Pons (tissue), 1 donor: Measurements from ENCODE around the gene ANKRD11.
"Not testable (repeated sequence)": the region's sequence is repeated elsewhere in the genome, so short reads cannot be mapped to it uniquely, and the experiment has no call there.

Source experiments
- DNase-seq: peaks from one replicate; pipeline ENCODE4 v3.0.0-alpha.2; 2016; ENCODE audit warnings: low spot score

ANKRD11 gene

GRCh38 chr16:89314357-89314756, 176.0 kb downstream of the ANKRD11 start:
- DNase-seq = no peak

- no peak for DNase-seq
These were observed 176.8 kb downstream of the ANKRD11 start for GRCh38 chr16:89313583-89313982.

GRCh38 chr16:89312598-89313299, 177.6 kb downstream of the ANKRD11 start:
- no peak for DNase-seq

- DNase-seq = no peak
These were observed 178.2 kb downstream of the ANKRD11 start for GRCh38 chr16:89312194-89312593.

GRCh38 chr16:89311636-89312035, 178.7 kb downstream of the ANKRD11 start:
- no peak for DNase-seq

GRCh38 chr16:89309438-89310122, 180.8 kb downstream of the ANKRD11 start:
- DNase-seq = no peak

GRCh38 chr16:89308391-89309333, 181.7 kb downstream of the ANKRD11 start:
- no peak for DNase-seq

- no peak for DNase-seq
These were observed 182.9 kb downstream of the ANKRD11 start for GRCh38 chr16:89307421-89307805.

GRCh38 chr16:89306457-89307420, 183.6 kb downstream of the ANKRD11 start:
- DNase-seq = not testable (repeated sequence)

GRCh38 chr16:89304941-89305705, 185.2 kb downstream of the ANKRD11 start:
- no peak for DNase-seq

- DNase-seq = no peak
These were observed 186.0 kb downstream of the ANKRD11 start for GRCh38 chr16:89304181-89304851.

GRCh38 chr16:89303617-89304016, 186.7 kb downstream of the ANKRD11 start:
- DNase-seq = no peak

GRCh38 chr16:89300976-89301360, 189.4 kb downstream of the ANKRD11 start:
- DNase-seq = no peak

- no peak for DNase-seq
These were observed 189.9 kb downstream of the ANKRD11 start for GRCh38 chr16:89300311-89300975.

- DNase-seq = not testable (repeated sequence)
These were observed 190.8 kb downstream of the ANKRD11 start for GRCh38 chr16:89299357-89300111.

GRCh38 chr16:89298623-89299225, 191.6 kb downstream of the ANKRD11 start:
- no peak for DNase-seq

- DNase-seq = no peak
These were observed 192.3 kb downstream of the ANKRD11 start for GRCh38 chr16:89297910-89298545.
